Stimulated activated CD8-positive, alpha-beta memory T cell treated with anti-CD3 and anti-CD28 coated beads, Interleukin-15, amount 100 ng/mL, for 4 hours (primary cell): ENCODE results near the gene TPPP3.

Source experiments
- DNase-seq, 2 donors: peaks; one replicate each; pipeline ENCODE4 v3.0.0-alpha.2; 2020; ENCODE audit warnings: low read depth in 2 of 2

Gene TPPP3

DNA sequence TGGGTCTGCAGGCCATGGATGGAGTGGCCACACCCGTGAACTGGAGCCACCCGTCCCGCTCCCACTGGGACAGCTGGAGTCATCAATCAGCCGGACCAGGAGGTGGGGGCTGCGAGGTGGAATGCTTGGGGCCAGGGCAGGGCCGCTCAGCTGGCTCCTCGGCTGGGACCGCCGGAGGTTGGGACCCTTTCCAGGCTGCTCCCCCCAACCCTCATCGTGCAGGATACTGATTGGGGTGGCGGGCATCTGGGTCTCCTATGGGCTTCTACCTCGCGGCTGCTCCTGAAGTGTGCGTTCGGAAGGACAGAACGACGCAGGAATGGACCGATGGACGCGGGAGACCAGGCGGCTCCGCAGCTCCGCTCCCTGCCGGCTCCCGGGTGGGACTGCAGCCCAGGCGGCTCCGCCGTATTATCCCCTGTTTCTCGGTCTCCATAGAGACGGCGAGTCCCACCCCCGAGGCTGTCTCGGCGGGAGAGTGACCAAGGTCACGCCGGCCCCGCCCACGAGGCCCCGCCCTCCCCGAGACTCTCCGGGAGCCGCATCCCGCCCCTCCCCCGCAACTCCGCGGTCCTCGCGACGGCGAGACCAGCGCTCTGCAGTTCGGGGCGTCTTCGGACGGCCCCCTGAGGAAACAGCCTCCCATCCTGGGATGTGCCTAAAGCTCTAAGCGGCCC, at the start of gene TPPP3:
TSS of gene TPPP3 (minus strand) at position 388 of the 677 bp plus-strand sequence. CDS start 2,387 bp downstream, outside the sequence.
- no peak for DNase-seq

DNA sequence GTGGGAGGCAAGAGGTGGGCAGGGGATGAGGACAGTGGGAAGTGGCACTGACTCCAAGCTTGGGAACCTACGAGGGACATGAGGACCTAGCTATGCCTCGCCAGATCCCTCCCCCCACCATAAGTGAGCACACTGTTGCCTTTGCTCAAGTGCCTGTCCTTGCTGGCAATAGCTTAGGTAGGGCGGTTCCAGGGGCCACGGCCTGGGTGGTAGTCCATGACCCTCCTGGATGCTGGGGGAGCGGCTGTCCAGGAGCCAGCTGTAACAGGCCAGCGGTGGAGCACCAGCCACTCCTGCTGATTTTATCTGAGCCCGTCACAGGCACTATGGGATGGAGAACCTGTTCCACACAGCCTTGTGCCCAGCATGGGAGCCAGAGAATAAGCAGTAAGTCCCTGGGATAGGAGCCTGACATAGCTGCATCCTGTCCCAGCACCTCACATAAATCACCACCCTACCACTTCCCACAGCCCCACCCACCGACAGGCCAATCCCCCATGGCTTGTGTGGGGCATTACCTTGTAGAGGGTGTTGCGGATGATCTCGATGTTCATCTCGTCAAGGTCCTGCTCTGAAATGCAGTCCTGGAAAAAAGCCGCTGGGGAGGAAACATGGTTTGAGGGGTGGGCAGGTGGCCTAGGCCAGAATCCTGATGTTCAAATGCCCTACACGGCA, 49.4 kb upstream of the TPPP3 start:
- DNase-seq: no peak

DNA sequence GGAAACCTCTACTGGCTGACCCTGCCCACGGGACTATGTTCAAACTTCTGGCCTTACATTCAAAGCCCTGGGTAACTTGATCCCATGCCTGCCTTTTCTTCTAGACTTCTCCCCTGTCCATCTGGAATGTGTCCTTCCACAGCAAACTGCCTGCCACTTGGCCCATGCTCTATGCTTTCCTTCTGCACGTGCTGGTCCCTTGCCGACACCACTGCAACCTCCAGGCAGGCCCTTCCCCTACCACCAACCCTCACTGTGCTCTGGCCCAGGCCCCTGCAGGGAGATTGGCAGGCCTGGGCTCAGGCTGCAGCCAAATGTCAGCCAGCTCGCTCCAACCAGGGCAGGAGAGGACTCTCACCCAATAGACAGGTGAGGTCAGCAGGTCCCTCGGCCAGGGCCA, 48.6 kb upstream of the TPPP3 start:
- no peak for DNase-seq

DNA sequence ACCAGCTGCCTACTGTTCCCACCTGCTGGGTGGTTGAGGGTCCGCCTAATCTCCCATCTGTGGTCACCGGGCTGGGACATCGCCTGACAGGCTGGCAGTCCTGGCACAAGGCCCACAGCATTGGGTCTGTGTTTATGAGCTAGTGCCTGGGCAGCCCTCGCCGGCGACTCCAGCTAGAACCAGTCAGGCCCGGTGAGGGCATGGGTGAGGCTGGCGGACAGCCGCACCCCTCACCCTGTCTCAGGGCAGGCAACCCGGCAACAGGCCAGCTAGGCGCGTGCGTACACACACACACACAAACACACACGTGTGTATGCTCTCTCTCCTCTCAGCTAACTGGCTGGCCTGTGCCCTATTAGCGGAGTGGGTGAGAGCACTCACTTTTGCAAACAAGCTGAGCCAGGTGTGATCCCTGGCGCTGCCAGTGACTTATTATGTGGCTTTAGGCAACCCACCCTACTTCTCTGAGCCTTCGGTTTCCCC, 48.0 kb upstream of the TPPP3 start:
- no peak for DNase-seq

DNA sequence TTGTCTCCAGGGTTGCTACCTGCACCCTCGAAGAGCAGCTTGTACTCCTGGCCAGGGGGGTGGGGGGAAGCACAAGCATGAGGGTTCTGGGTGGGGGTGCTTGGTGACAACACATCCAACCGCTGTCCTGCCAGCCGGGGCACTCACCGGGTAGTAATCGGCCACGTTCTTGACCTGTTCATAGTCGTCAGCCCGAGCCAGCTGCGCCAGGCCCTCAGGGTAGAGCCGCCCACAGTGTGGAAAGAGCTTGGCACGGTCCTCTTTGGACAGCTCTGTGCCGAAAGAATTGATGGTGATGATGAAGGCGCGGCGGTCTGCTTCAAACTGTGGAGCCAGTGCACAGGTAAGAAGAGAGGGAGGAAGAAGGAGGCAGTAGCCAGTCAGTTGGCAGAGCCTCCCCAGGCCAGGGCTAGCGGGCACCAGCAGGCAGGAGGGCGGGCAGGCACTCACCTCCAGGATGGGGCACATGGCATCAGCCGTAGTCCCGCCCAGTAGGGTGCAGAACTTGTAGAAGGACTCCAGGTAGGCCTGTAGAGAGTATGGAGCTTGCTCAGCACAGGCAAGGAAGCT, 45.6 kb upstream of the TPPP3 start:
- DNase-seq: no peak

DNA sequence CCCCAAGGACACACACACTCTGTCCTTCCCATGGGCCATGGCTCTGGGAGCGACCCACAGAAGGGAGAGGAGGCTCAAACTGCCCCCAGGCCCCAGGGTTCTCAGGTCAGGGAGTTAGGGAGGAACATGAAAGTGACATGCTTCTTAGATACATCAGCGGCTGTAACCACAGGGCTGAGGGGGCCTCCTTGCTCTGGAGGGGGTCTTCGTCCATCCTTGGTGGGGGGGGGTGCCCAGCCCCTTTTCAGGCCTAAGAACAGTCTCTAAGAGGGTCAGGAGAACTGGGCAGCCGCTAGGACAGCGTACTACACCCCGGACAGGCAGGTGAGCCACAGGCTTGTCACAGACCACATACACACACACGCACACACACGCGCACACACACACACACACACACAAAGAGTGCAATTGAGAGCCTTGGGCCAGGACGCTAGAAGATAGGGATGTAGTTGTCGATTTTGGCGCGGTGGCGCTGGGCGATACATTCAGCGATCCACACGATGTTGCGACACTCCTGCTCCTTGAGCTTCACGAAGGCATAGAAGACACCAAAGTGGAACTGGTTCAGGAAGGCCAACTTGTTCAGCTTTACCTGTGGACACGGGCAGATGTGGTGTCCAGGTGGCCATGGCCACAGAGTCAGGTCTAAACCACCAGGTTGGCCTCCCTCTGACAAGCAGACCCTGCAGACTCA, 44.9 kb upstream of the TPPP3 start:
- DNase-seq: no peak

DNA sequence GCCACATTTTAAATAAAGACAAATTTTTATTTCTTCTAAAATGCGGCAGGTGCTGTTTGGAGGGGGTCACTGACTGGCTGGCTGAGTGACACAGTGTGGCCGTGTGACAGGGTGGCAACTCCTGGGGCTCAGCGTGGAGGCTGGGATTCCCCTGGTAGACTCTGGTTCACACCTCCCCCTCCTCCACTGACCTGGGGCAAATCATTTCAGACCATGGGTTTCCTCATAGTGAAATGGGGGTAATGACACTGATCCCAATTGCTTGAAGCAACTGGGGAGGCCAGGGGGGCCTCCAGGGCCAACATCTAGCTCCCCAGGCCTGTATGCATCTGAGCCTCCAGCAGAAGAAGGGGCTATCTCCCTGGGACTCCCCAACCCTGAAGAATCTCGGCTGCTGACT, 44.2 kb upstream of the TPPP3 start:
- no peak for DNase-seq

DNA sequence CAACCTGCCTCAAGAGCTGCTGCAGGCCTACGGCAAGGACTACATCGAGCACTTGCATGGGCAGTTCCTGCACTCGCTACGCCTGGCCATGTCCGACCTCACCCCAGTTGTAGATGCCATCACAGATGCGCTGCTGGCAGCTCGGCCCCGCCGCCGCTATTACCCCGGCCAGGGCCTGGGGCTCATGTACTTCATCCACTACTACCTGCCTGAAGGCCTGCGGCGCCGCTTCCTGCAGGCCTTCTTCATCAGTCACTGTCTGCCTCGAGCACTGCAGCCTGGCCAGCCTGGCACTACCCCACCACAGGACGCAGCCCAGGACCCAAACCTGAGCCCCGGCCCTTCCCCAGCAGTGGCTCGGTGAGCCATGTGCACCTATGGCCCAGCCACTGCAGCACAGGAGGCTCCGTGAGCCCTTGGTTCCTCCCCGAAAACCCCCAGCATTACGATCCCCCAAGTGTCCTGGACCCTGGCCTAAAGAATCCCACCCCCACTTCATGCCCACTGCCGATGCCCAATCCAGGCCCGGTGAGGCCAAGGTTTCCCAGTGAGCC, 43.4 kb upstream of the TPPP3 start:
- DNase-seq: no peak

DNA sequence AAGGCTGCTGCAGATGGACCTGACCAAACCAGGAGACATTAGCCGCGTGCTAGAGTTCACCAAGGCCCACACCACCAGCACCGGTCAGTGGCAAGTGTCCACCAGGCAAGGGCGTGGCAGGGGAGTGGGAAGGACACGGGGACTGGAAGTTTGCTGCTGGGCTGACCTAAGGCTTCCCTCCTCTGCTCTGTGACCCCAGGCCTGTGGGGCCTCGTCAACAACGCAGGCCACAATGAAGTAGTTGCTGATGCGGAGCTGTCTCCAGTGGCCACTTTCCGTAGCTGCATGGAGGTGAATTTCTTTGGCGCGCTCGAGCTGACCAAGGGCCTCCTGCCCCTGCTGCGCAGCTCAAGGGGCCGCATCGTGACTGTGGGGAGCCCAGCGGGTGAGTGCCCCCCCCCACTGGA, 42.5 kb upstream of the TPPP3 start:
- DNase-seq: no peak

DNA sequence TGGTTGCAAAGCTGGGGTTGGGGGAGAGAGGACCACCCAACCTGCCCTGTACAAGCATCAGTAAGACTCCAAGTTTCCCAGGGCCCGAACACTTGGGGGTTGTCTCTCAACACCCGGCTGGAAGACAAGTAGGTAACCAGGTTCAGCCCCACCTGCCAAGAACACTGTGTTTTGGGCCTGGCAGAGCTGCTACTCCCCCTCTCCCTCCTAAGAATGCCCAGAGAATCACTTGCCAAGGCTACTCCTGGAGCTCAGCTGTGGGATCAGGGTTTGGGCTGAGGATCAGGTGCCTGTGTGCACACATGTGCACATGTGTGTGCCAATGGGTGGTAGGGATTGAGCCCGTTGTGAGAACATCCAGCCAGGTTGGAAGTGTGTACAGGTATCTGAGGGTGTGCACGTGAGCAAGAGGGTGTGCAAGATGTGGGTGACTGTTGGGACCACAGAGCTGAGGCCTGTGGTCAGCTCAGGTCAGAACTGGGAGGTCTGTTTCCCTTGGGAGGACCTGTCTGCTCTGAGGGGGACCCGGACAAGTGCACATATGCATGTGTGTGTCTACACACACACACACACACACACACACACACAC, 39.9 kb upstream of the TPPP3 start:
- DNase-seq: no peak

DNA sequence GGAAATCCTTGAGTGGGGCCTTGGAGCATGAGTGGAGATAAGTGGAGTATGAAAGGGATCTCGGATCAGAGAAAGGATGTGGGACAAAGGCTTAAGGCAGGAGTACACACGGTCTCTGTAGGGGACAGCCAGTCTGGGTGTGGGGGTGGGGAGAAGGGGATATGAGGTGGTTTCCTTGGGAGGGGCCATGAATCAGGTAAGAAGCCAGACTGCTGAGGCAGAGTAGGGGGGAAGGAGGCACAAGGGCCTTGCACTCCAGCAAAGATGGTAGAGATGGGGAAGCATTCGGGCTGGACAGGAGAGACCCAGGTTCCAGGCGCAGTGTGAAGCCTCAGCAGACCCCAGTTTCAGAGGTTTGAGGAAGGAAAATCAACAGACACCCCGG, 39.2 kb upstream of the TPPP3 start:
- DNase-seq: no peak

DNA sequence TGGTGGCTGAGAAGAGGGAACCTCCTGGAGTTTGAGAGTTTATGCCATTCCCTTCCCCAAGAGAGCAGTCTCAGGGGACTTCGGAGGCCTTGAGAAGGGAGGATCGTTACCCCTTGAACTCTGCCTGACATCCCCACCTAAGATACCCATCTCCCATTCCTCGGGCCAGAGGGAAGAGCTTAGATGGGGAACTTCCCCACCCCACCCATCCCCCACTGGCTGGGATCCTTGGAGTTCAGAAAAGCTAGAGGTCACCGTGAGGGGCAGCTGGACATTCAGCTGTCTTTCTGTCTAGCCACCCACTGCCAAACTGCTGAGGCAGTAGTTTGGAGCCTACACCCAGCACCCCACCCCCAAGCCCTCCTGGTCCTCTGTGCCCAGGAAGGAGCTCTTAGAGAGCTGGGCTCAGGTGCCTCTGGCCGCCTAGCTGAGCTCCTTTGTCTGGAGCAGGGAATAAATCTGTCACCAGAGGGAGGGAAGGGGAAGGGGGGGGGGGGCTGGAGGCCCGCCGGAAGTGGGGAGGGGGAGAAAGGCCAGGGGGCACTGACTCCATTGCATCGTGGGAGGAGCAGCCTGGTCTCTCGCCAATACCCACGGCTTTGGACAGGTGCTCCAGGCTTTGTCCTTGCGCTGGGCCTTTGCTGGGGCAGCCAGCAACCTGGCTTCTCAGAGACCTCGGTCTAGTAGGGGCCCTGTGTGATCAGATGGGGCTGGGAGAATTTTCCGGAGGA, 38.6 kb upstream of the TPPP3 start:
- no peak for DNase-seq

DNA sequence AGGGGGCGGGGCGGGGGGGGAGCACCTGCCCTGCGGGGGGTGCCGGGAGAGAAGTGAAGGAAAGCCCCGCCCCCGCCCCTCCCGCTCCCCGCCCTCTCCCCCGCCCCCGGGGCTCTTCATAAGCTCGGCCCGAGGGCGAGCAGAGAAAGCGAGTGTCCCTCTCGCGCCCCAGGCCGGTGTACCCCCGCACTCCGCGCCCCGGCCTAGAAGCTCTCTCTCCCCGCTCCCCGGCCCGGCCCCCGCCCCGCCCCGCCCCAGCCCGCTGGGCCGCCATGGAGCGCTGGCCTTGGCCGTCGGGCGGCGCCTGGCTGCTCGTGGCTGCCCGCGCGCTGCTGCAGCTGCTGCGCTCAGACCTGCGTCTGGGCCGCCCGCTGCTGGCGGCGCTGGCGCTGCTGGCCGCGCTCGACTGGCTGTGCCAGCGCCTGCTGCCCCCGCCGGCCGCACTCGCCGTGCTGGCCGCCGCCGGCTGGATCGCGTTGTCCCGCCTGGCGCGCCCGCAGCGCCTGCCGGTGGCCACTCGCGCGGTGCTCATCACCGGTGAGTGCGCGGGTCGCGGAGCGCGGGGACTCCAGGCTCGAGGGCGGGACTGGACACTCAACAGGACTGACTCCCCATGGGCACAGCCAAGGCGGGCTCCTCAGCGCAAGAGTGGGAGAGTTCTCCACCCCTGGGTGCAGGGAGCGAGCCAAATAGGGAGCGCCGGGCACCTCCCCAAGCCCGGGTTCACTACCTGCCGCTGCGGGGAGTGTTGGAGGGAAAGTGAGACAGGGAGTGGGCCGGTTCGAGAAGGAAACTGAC, 37.9 kb upstream of the TPPP3 start, which contains the start of gene HSD11B2:
TSS of gene HSD11B2 (plus strand) at position 145 of the 798 bp plus-strand sequence. CDS start at position 273, 128 bp downstream.
- DNase-seq: no peak

DNA sequence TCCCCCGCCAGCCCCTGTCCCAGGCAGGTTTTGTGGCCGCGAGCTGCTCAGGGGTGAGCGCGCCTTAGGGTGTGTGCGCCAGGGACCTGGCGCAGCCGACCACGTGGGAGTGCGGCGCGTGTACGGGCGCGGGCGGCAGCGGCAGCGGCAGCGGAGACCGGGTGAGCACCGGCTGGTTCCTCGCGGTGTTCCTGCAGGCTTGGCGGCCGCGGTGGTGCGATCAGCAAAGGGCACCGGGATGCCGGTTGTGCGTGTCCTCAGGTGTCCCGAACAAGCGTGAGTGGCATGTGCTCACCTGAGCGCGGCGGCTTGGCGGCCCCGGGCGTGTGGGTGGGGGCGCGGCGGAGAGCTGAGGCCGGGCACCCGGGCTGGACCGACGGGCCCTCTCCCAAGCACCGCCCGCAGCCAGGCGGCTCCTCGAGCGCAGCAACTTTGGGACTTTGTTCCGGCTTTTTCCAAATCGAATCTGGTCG, 37.2 kb upstream of the TPPP3 start:
- DNase-seq: peak in 1 of 2 donors; percentile 26

DNA sequence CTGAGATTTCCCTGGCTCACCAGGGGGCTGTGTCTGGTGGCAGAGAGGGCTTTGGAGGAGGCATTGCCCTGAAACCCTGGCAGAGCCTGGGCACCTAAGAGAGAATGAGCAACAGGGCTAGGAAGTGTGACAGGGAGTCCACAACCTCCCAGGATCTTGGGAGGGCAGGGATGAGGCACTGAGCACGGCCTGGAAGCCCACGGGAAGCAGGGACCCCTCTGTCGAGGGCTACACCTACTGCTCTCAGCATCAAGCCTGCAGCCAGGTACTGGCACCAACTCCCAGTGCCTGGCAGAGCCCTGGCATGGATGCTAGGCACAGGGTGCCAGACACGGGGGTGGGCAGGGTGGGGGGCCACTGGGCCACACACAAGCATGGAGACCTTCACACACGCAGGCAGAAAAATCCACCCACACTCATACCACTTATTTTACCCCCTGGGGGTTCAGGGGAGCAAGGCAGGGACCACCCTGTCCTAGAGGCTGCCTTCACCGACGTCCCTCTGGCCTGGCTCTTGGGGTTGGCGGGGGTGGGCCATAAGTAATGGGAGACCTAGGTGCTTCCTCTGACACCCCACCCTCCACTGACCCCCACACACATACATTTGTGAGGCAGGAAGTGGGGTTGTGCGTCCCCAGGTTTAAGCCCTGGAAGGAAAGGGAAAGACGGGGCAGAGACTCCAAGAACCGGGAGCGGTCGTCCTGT, 36.7 kb upstream of the TPPP3 start:
- DNase-seq: no peak

DNA sequence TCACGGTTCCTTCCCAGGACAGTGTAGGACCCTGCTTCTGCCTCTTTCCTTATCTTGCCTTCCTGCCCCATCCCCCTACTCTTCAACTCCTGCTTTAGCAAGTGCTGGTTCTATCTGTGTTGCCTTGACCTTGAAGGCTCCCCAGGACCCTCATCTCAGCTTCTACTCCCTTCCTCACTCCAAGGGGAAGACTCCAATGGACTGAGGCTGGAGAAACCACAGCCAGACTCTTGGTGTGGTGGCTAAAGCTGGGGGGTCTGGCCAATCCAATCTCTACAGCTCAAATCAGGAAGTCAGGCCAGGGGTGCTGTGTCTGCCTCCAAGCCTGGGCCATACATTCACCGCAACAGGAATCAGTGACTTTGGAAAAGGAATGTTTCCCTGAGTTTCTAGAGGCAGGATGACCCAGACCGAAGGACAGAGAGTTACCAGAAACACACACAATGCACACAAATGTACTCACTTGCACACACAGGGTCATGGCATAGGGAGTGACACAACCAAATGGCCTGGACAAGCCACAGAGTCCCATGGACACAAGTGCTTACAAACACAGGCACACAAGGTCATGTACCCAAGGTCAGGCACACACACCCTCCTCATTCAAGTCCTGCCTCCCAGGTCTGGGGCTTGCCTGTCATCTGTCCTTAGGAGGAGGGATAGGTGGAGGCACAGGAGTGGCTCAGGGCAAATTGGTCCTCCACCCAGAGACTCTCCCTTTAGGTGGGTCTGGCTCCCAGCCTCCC, 35.9 kb upstream of the TPPP3 start:
- no peak for DNase-seq

DNA sequence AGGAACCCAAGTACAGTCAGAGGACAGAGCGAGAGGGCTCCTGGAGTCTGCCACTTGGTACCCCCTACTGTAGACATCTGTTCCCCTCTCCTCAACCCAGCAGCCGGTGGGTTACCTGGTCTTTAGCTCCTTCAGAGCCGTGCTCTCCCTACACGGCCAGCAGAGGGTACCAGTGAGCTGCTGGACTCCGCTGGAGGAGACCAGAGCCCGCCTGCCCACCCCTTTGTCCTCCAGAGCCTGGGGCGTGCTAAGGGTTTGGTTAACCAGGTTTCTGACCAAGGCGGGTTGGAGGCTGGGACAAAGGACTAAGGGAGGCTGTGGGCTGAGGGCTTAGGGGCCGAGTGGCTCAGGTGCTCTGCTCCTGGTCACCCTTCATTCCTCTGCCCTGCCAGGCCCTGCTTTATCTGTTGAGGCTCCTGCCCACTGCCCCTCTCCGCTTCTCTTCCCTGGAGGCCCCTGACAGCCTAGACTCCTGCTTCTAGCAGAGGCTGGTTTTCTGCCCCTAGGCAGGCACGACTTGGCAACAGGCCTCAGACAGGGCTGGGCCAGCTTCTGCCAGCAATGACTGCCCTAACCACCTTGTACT, 34.9 kb upstream of the TPPP3 start:
- DNase-seq: peak in 1 of 2 donors; percentile 31

DNA sequence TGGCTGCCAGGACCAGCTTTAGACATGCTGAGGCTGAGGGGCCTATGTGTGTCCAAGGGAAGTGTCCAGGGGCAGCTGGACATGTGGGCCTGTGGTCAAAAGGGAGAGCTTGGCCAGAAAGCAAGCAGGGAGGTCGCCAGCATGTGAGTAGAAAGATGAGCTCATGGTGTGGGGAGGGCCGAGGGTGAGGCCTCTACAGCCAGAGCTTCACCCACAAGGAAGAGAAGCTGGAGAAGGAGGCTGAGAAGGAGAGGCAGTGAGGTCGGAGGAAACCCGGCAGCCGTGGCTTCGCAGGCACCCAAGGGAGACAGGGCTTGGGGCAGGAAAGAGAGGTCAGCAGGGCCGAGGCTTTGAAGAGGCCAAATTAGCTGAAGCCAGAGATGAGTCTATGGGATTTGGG, 33.7 kb upstream of the TPPP3 start:
- no peak for DNase-seq
